Superior temporal gyrus (tissue), 1 donor: ENCODE data around the gene IGFLR1.
"Not testable (repeated sequence)": the region's sequence is repeated elsewhere in the genome, so short reads cannot be mapped to it uniquely, and the experiment has no call there.

Experiments
- DNase-seq: peaks from one replicate; pipeline ENCODE4 v3.0.0-alpha.2; 2016; ENCODE audit errors: extremely low spot score

IGFLR1 gene

GRCh38 chr19:35704218-35704617 is 38.0 kb downstream of the IGFLR1 start, which contains the start of gene ZBTB32:
Gene ZBTB32, plus strand, starts transcription at chr19:35704558. Its CDS starts 10,069 bp downstream, at chr19:35714627.
- DNase-seq, result no peak

GRCh38 chr19:35703343-35703742 is 38.9 kb downstream of the IGFLR1 start:
- DNase-seq, result no peak

- DNase-seq, result peak; percentile 99
These were observed 39.8 kb downstream of the IGFLR1 start for GRCh38 chr19:35702223-35703012.

- DNase-seq, result no peak
These were observed 45.4 kb downstream of the IGFLR1 start for GRCh38 chr19:35696835-35697234.

GRCh38 chr19:35695895-35696422 is 46.3 kb downstream of the IGFLR1 start:
- DNase-seq, result no peak

GRCh38 chr19:35693835-35694599 is 48.2 kb downstream of the IGFLR1 start:
- DNase-seq, result peak; percentile 94

GRCh38 chr19:35693422-35693821 is 48.8 kb downstream of the IGFLR1 start:
- DNase-seq, result no peak

GRCh38 chr19:35692010-35692409 is 50.2 kb downstream of the IGFLR1 start:
- no peak for DNase-seq

GRCh38 chr19:35691106-35691505 is 51.1 kb downstream of the IGFLR1 start:
- DNase-seq, result not testable (repeated sequence)

- no peak for DNase-seq
These were observed 52.4 kb downstream of the IGFLR1 start for GRCh38 chr19:35689836-35690235.
